ENCODE results near the gene SC5D.
A peak's percentile ranks its signal among the peaks of the same experiment; 100 is the strongest.

Gene SC5D

GRCh38 chr11:121295246-121296029, 2.9 kb downstream of the SC5D start:
- no peak for DNase-seq

- DNase-seq: no peak
These were observed 5.3 kb downstream of the SC5D start for GRCh38 chr11:121297872-121298271.

- no peak for DNase-seq
These were observed 6.2 kb downstream of the SC5D start for GRCh38 chr11:121298774-121299173.

- DNase-seq: no peak
These were observed 6.8 kb downstream of the SC5D start for GRCh38 chr11:121299417-121299816.

- no peak for DNase-seq
These were observed 7.9 kb downstream of the SC5D start for GRCh38 chr11:121300313-121300971.

- DNase-seq: no peak
These were observed 8.6 kb downstream of the SC5D start for GRCh38 chr11:121300972-121301699.

- no peak for DNase-seq
These were observed 12.2 kb downstream of the SC5D start for GRCh38 chr11:121304759-121305158.

GRCh38 chr11:121308816-121309215, 16.2 kb downstream of the SC5D start:
- DNase-seq: no peak

- DNase-seq: no peak
These were observed 17.1 kb downstream of the SC5D start for GRCh38 chr11:121309688-121310087.

- DNase-seq: no peak
These were observed 18.3 kb downstream of the SC5D start for GRCh38 chr11:121310908-121311307.

- no peak for DNase-seq
These were observed 18.8 kb downstream of the SC5D start for GRCh38 chr11:121311373-121311772.

GRCh38 chr11:121312483-121312882, 19.9 kb downstream of the SC5D start:
- no peak for DNase-seq

GRCh38 chr11:121318848-121319834, 26.6 kb downstream of the SC5D start:
- DNase-seq: peak; percentile 62

- peak; percentile 7 for DNase-seq
These were observed 29.2 kb downstream of the SC5D start for GRCh38 chr11:121321614-121322243.

GRCh38 chr11:121323046-121323607, 30.6 kb downstream of the SC5D start:
- DNase-seq: no peak

GRCh38 chr11:121326230-121326629, 33.7 kb downstream of the SC5D start:
- DNase-seq: no peak

- no peak for DNase-seq
These were observed 35.0 kb downstream of the SC5D start for GRCh38 chr11:121327553-121327952.

- DNase-seq: no peak
These were observed 35.8 kb downstream of the SC5D start for GRCh38 chr11:121328176-121328966.

GRCh38 chr11:121328967-121329679, 36.6 kb downstream of the SC5D start:
- DNase-seq: no peak

GRCh38 chr11:121329781-121330395, 37.3 kb downstream of the SC5D start:
- DNase-seq: no peak

All from fibroblast of upper back skin (primary cell).